H1 (cell line): Measurements from ENCODE around the gene PIK3C2G. TPM values are rescaled to one million over a fixed set of nuclear protein-coding genes. Genes with fewer than 3 reads are reported as not detected.

Experiments used
- EP300 ChIP-seq, 2 experiments: IDR thresholded peaks; 1 replicate in 1 of 2; 2 replicates in 1 of 2; pipeline ENCODE4 v1.6.1; 2011 to 2012; ENCODE audit warnings: low read depth in 2 of 2, low read length in 2 of 2, mild to moderate bottlenecking in 2 of 2, borderline replicate concordance in 1 of 2, inconsistent platforms in 1 of 2, moderate library complexity in 1 of 2
- EZH2 ChIP-seq: fragments of 200-600 bp; sonication (generic); IDR thresholded peaks from 2 replicates; pipeline ENCODE4 v1.7.1; 2012; ENCODE audit warnings: low read depth, mild to moderate bottlenecking, moderate library complexity, low read length, inconsistent platforms; ENCODE audit not compliant: severe bottlenecking
- GABPA ChIP-seq: IDR thresholded peaks from 2 replicates; pipeline ENCODE4 v1.6.1; 2011; ENCODE audit warnings: mild to moderate bottlenecking, low read length, moderate library complexity, borderline replicate concordance; ENCODE audit not compliant: insufficient read depth
- JUN ChIP-seq: IDR thresholded peaks from 2 replicates; pipeline ENCODE4 v1.6.1; 2011; ENCODE audit warnings: low read depth, mild to moderate bottlenecking, improper control_type of control experiment, low read length
- KDM1A ChIP-seq: fragments of 200-600, 300-600 bp; sonication (generic); IDR thresholded peaks from 2 replicates; pipeline ENCODE4 v1.7.1; 2016; ENCODE audit warnings: mild to moderate bottlenecking, low read length, borderline replicate concordance
- TAF1 ChIP-seq: IDR thresholded peaks from 2 replicates; pipeline ENCODE4 v1.6.1; 2011; ENCODE audit warnings: mild to moderate bottlenecking, low read depth, low read length
- TBP ChIP-seq: IDR thresholded peaks from 2 replicates; pipeline ENCODE4 v1.6.1; 2011; ENCODE audit warnings: low read depth, low read length, improper control_type of control experiment
- polyA plus RNA-seq, 7 experiments: library from polyadenylated mRNA; depleted of rRNA in 3 of 7; stranded (reverse) in 5 of 7; unstranded in 2 of 7; fragments of >200 nt in 5 of 7; fragments of 200-250 nt in 2 of 7; gene quantifications; 1 replicate in 5 of 7; 2 replicates in 1 of 7; 4 replicates in 1 of 7; pipeline versions ENCODE4 v1.2.1 to v1.2.3, GENCODE V29; 2011 to 2013; ENCODE audit warnings: missing spikeins in 2 of 7, mixed read lengths in 2 of 7
- total RNA-seq: library from RNA; stranded (reverse); fragmentation: NEBNext Ultra II Directional; extraction: Animal tissue kit (Norgen Biotek cat#: 25700); gene quantifications from 2 replicates; pipeline ENCODE4 v1.2.1, GENCODE V29; 2021

Gene PIK3C2G
- total and polyA plus RNA-seq, 2 of the 8 experiments (the other 6 are each of a cell fraction or from before 2014, with no cell fraction given) = not detected

DNA sequence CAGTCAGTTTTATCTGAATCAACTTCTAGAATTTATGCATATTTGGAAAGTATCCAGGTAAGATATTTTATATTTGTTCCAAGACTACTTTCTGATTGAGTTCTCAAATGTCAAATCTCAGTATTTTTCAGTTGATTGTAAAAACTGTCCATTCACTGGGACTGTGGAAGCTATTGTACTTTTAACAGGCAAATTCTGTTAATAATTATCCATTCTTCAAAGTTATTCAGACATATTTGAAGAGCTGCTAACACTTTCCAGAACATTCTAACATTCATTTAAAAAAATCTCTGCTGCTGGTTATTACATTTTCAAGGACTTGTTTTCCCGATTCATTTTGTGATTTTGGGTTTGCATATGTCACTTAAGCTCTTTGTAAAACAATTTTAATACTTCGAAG is 59.7 kb downstream of the PIK3C2G start (continued):
- TF ChIP-seq GABPA (no peak), TAF1 (no peak), TBP (no peak), EP300 (IDR thresholded peaks at IDR 0.05; ENCODE audit: borderline replicate concordance in 1 of 2, low read depth in 2 of 2, low read length in 2 of 2) (no peak), EZH2 (no peak), KDM1A (no peak), JUN (no peak)
